Body of pancreas (tissue), 4 donors: Measurements from ENCODE around the gene STAMBP. TPM values are rescaled to one million over a fixed set of nuclear protein-coding genes. Genes with fewer than 3 reads are reported as not detected.
A peak's percentile ranks its signal among the peaks of the same experiment; 100 is the strongest.

Source experiments
- ATAC-seq: fragments of 150-250 bp; one replicate; pipeline ENCODE4 v1.9.1; 2016
- DNase-seq, 4 donors: peaks; one replicate each; pipeline ENCODE4 v3.0.0-alpha.2; 2019
- H3K27ac ChIP-seq, 4 donors: fragments of 200-600 bp; sonication (generic); 1 replicate in 3 of 4; 2 replicates in 1 of 4; pipeline versions ENCODE4 v1.5.1 to v1.6.1; 2016 to 2019; ENCODE audit warnings: mild to moderate bottlenecking in 1 of 4, mixed read lengths in 1 of 4, moderate library complexity in 1 of 4
- H3K27me3 ChIP-seq, 2 donors: fragments of 200-600 bp; sonication (generic); one replicate each; pipeline ENCODE4 v1.6.0; 2016; ENCODE audit warnings: mild to moderate bottlenecking in 1 of 2
- H3K36me3 ChIP-seq, 2 donors: fragments of 200-600 bp; sonication (generic); replicated peaks in 1 of 2; 2 replicates each; pipeline ENCODE4 v1.5.1; 2016; ENCODE audit warnings: low read depth in 2 of 2; ENCODE audit not compliant: insufficient read depth in 1 of 2
- H3K4me1 ChIP-seq: fragments of 200-600 bp; sonication (generic); one replicate; pipeline ENCODE4 v1.6.0; 2016
- H3K4me3 ChIP-seq, 2 donors: fragments of 200-600 bp; sonication (generic); 1 replicate in 1 of 2; 2 replicates in 1 of 2; pipeline ENCODE4 v1.5.1; 2016 to 2019
- H3K9me3 ChIP-seq, 3 donors: fragments of 200-600 bp; sonication (generic); 1 replicate in 2 of 3; 2 replicates in 1 of 3; pipeline ENCODE4 v1.5.1; 2016
- CTCF ChIP-seq, 7 experiments: fragments of 450-650 bp in 4 of 7; fragments of 200-600 bp in 3 of 7; sonication (generic) in 3 of 7; IDR thresholded peaks; one replicate each; pipeline ENCODE4 v1.5.1; 2016 to 2019; ENCODE audit warnings: antibody characterized with exemption in 7 of 7
- POLR2A ChIP-seq, 3 donors: fragments of 450-650 bp; IDR thresholded peaks; one replicate each; pipeline ENCODE4 v1.6.1; 2016; ENCODE audit warnings: antibody characterized with exemption in 3 of 3, mild to moderate bottlenecking in 2 of 3
- WGBS, 2 donors: methylation state at CpG; one replicate each; pipeline ENCODE4 v1.1.5; 2017; 5-methylcytosine and 5-hydroxymethylcytosine counted together
- intact Hi-C: fragments of 100-400 bp; cut with DNase I; formaldehyde crosslinking; loops from one replicate; pipeline ENCODE4 v1.15.1; 2023
- total RNA-seq, 2 donors: library from RNA; depleted of rRNA; stranded (reverse); fragments of >200 nt; gene quantifications; one replicate each; pipeline ENCODE4 v1.1.0, GENCODE V29; 2016

Gene STAMBP
- total RNA-seq, 2 donors from 2014 or later, result 9.2 to 10.4 TPM

GRCh38 chr2:73919596-73920228 is 91.0 kb downstream of the STAMBP start:
- intact Hi-C loops, result no loop called here
- Histone ChIP-seq H3K9me3 (no peaks in the 10 kb centered on the region), H3K36me3 (no peaks in the 10 kb centered on the region), H3K27ac (no peak overlapping the region), H3K4me3 (no peak overlapping the region), H3K4me1 (no peaks in the 10 kb centered on the region), H3K27me3 (no peaks in the 10 kb centered on the region)
- no peak for TF ChIP-seq CTCF (IDR thresholded peaks at IDR 0.05)
- no peak for TF ChIP-seq POLR2A (IDR thresholded peaks at IDR 0.05)
- DNase-seq (no peak), ATAC-seq (no peak)
- WGBS, 2 donors, result 69 to 79% methylated on average over 7 of the region's 7 CpGs

- no peak overlapping the region for H3K4me3 ChIP-seq
- H3K27ac ChIP-seq, result no peak overlapping the region
- H3K4me1 ChIP-seq, result peaks cover 1% of the 10 kb centered on the region
- intact Hi-C loops, result no loop called here
- 32 to 42% methylated on average over 10 to 12 of the region's 12 CpGs for WGBS, 2 donors
- no peaks in the 10 kb centered on the region for H3K36me3 ChIP-seq
- no peaks in the 10 kb centered on the region for H3K27me3 ChIP-seq
- TF ChIP-seq POLR2A (IDR thresholded peaks at IDR 0.05) (no peak), CTCF (IDR thresholded peaks at IDR 0.05) (peak in 3 of 7 experiments; percentile 19 to 31 (median 19))
- ATAC-seq, result peak; percentile 42
- no peaks in the 10 kb centered on the region for H3K9me3 ChIP-seq
- peak; percentile 20 to 43 (median 25) for DNase-seq
Measured at GRCh38 chr2:73920577-73921545, 92.1 kb downstream of the STAMBP start.

- WGBS, 2 donors, result 80 to 83% methylated on average over 9 of the region's 9 CpGs
- H3K9me3 ChIP-seq, result no peaks in the 10 kb centered on the region
- no peak overlapping the region for H3K27ac ChIP-seq
- H3K4me3 ChIP-seq, result no peak overlapping the region
- peaks cover 5% of the 10 kb centered on the region for H3K4me1 ChIP-seq
- H3K36me3 ChIP-seq, result no peaks in the 10 kb centered on the region
- ATAC-seq, result no peak
- DNase-seq, result no peak
- no peaks in the 10 kb centered on the region for H3K27me3 ChIP-seq
- intact Hi-C loops, result no loop called here
- TF ChIP-seq POLR2A (IDR thresholded peaks at IDR 0.05), result no peak
- no peak for TF ChIP-seq CTCF (IDR thresholded peaks at IDR 0.05)
Measured at GRCh38 chr2:73921581-73921980, 92.8 kb downstream of the STAMBP start.

GRCh38 chr2:73922681-73923080 is 93.9 kb downstream of the STAMBP start:
- Histone ChIP-seq H3K9me3 (no peaks in the 10 kb centered on the region), H3K36me3 (no peaks in the 10 kb centered on the region), H3K4me3 (no peak overlapping the region), H3K27ac (no peak overlapping the region), H3K4me1 (peaks cover 7% of the 10 kb centered on the region), H3K27me3 (no peaks in the 10 kb centered on the region)
- no peak for ATAC-seq
- DNase-seq, result no peak
- TF ChIP-seq CTCF (IDR thresholded peaks at IDR 0.05) (no peak), POLR2A (IDR thresholded peaks at IDR 0.05) (no peak)
- intact Hi-C loops, result no loop called here
- WGBS, 2 donors, result 35 to 43% methylated on average over 5 of the region's 5 CpGs

Other genes starting within 250 kb of the STAMBP start
- not detected for gene NAT8, start 186.5 kb upstream of the STAMBP start, total RNA-seq
- gene TPRKB, start 91.6 kb upstream of the STAMBP start, total RNA-seq, result 10 to 100 TPM; 12.5 to 14.5 TPM
- gene DUSP11, start 48.9 kb upstream of the STAMBP start, total RNA-seq, result 10 to 100 TPM; 10.9 to 13.7 TPM
- not detected for gene C2orf78, start 44.8 kb upstream of the STAMBP start, total RNA-seq
- gene ACTG2, start 64.0 kb downstream of the STAMBP start, total RNA-seq, result 1 to 10 TPM in 1 of 2 donors, under 1 TPM in 1; 0.52 to 1.3 TPM
- 10 to 100 TPM; 13.2 to 16.1 TPM for gene DGUOK, start 97.9 kb downstream of the STAMBP start, total RNA-seq
- 1 to 10 TPM; 6.7 to 7.3 TPM for gene TET3, start 155.9 kb downstream of the STAMBP start, total RNA-seq